Keratinocyte (primary cell): ENCODE data around the gene PKD1. TPM values are rescaled to one million over a fixed set of nuclear protein-coding genes. Genes with fewer than 3 reads are reported as not detected.

ENCODE experiments used
- DNase-seq: peaks from one replicate; pipeline ENCODE4 v3.0.0-alpha.2; 2011; ENCODE audit warnings: low read depth, missing footprints, low spot score
- FAIRE-seq: peaks from 2 replicates; lab custom pipeline; 2011; peaks lifted over from hg19 to GRCh38; lab: Jason Lieb, UNC
- H2AFZ ChIP-seq: 2 replicates; pipeline ENCODE4 v1.6.0; 2012; ENCODE audit warnings: low read length, control low read depth, inconsistent platforms; ENCODE audit not compliant: control insufficient read depth
- H3K27ac ChIP-seq: 2 replicates; pipeline ENCODE4 v1.5.1; 2011; ENCODE audit warnings: low read length; ENCODE audit not compliant: control insufficient read depth, insufficient read depth
- H3K27me3 ChIP-seq: 3 replicates; pipeline ENCODE4 v1.6.0; 2011; ENCODE audit warnings: low read length; ENCODE audit not compliant: control insufficient read depth, insufficient read depth; ENCODE audit errors: extremely low read depth
- H3K36me3 ChIP-seq, 2 experiments: 2 replicates in 1 of 2; 3 replicates in 1 of 2; pipeline ENCODE4 v1.5.1; 2011; ENCODE audit warnings: low read length in 2 of 2, mild to moderate bottlenecking in 1 of 2; ENCODE audit not compliant: control insufficient read depth in 2 of 2, insufficient read depth in 2 of 2; ENCODE audit errors: extremely low read depth in 1 of 2
- H3K4me1 ChIP-seq: 3 replicates; pipeline ENCODE4 v1.5.1; 2011; ENCODE audit warnings: low read length; ENCODE audit not compliant: control insufficient read depth, insufficient read depth; ENCODE audit errors: extremely low read depth
- H3K4me2 ChIP-seq: 3 replicates; pipeline ENCODE4 v1.6.0; 2011; ENCODE audit warnings: low read depth, low read length; ENCODE audit not compliant: control insufficient read depth, insufficient read depth; ENCODE audit errors: extremely low read depth
- H3K4me3 ChIP-seq, 3 experiments: fragments of 200-600 bp in 1 of 3; sonication (generic) in 1 of 3; 2 replicates in 2 of 3; 3 replicates in 1 of 3; pipeline ENCODE4 v1.5.1; 2011 to 2016; ENCODE audit warnings: low read length in 3 of 3, mild to moderate bottlenecking in 3 of 3, control low read depth in 2 of 3, inconsistent platforms in 1 of 3, low read depth in 1 of 3, mixed read lengths in 1 of 3, mixed run types in 1 of 3, moderate library complexity in 1 of 3; ENCODE audit not compliant: control insufficient read depth in 2 of 3, insufficient read depth in 2 of 3; ENCODE audit errors: extremely low read depth in 1 of 3
- H3K79me2 ChIP-seq: 2 replicates; pipeline ENCODE4 v1.6.0; 2012; ENCODE audit warnings: low read length; ENCODE audit not compliant: control insufficient read depth, insufficient read depth
- H3K9ac ChIP-seq: 3 replicates; pipeline ENCODE4 v1.6.0; 2011; ENCODE audit warnings: low read length; ENCODE audit not compliant: control insufficient read depth, insufficient read depth; ENCODE audit errors: extremely low read depth
- H3K9me1 ChIP-seq: 3 replicates; pipeline ENCODE4 v1.6.0; 2011; ENCODE audit warnings: low read length; ENCODE audit not compliant: control insufficient read depth, insufficient read depth; ENCODE audit errors: extremely low read depth
- H3K9me3 ChIP-seq: 2 replicates; pipeline ENCODE4 v1.5.1; 2012; ENCODE audit warnings: low read depth, low read length; ENCODE audit not compliant: control insufficient read depth
- H4K20me1 ChIP-seq: 3 replicates; pipeline ENCODE4 v1.6.0; 2011; ENCODE audit warnings: low read length; ENCODE audit not compliant: control insufficient read depth, insufficient read depth; ENCODE audit errors: extremely low read depth
- EZH2 ChIP-seq: IDR thresholded peaks from one replicate; pipeline ENCODE4 v1.6.1; 2012; ENCODE audit warnings: inconsistent platforms, mild to moderate bottlenecking, low read length, moderate library complexity
- dilution Hi-C: fragments of 300-500 bp; cut with MboI; formaldehyde crosslinking; loops from one replicate; pipeline ENCODE4 v1.7.0; 2020; ENCODE audit warnings: low sequenced_read_pairs; ENCODE audit not compliant: extremely low pct_ligation_motif_present
- polyA plus RNA-seq, 5 experiments: library from polyadenylated mRNA; depleted of rRNA in 3 of 5; stranded (reverse) in 3 of 5; stranded (forward) in 1 of 5; unstranded in 1 of 5; fragments of >200 nt; gene quantifications; 1 replicate in 1 of 5; 2 replicates in 3 of 5; 3 replicates in 1 of 5; pipeline versions ENCODE4 v1.2.1 to v1.2.3, GENCODE V29; 2011 to 2012; ENCODE audit warnings: missing spikeins in 2 of 5, low read depth in 1 of 5, low replicate concordance in 1 of 5
- TF ChIP-seq, protein P1 (sequence below), 3 experiments: IDR thresholded peaks in 1 of 3; conservative IDR thresholded peaks in 1 of 3; optimal IDR thresholded peaks in 1 of 3; 2 replicates in 2 of 3; 3 replicates in 1 of 3; pipeline versions ENCODE3 to v1.5.1; 2011; ENCODE audit warnings: low read length in 3 of 3, mild to moderate bottlenecking in 3 of 3, moderate library complexity in 2 of 3, control low read depth in 1 of 3, inconsistent platforms in 1 of 3; ENCODE audit not compliant: insufficient read depth in 2 of 3; ENCODE audit errors: extremely low read depth in 1 of 3

Gene PKD1
- polyA plus RNA-seq, 1 donor (not counting 4 experiments of a cell fraction or from before 2014, with no cell fraction given), result 10.6 TPM

DNA sequence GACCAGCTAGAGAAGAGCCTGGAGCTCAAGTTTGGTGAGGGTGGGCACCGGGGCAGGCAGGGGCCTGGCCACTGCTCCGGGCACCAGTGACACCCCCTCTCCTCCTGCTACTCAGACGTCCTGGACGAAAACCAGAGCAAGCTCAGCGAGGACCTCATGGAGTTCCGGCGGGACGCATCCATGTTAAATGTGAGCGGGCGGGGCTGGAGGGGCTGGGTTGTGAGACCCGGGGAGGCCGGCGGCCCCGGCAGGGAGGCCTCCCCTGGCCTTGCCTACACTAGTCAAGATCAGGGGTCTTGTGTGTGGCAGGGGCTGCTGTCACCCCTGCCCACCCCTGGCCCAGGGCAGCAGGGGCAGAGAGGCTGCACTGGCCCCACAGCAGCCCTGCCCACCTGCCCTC lies 37.7 kb upstream of the PKD1 start:
- Histone ChIP-seq H3K4me3 (no peak overlapping the region), H3K27ac (no peak overlapping the region), H3K79me2 (no peaks in the 10 kb centered on the region), H3K36me3 (peaks cover 29 to 36% of the 10 kb centered on the region in 2 experiments), H3K4me1 (no peaks in the 10 kb centered on the region), H3K9me1 (no peaks in the 10 kb centered on the region), H3K4me2 (no peak overlapping the region), H4K20me1 (no peaks in the 10 kb centered on the region), H2AFZ (no peak overlapping the region), H3K27me3 (no peaks in the 10 kb centered on the region), H3K9me3 (no peaks in the 10 kb centered on the region), H3K9ac (no peak overlapping the region)
- no peak for TF ChIP-seq EZH2
- TF ChIP-seq, protein P1, sequence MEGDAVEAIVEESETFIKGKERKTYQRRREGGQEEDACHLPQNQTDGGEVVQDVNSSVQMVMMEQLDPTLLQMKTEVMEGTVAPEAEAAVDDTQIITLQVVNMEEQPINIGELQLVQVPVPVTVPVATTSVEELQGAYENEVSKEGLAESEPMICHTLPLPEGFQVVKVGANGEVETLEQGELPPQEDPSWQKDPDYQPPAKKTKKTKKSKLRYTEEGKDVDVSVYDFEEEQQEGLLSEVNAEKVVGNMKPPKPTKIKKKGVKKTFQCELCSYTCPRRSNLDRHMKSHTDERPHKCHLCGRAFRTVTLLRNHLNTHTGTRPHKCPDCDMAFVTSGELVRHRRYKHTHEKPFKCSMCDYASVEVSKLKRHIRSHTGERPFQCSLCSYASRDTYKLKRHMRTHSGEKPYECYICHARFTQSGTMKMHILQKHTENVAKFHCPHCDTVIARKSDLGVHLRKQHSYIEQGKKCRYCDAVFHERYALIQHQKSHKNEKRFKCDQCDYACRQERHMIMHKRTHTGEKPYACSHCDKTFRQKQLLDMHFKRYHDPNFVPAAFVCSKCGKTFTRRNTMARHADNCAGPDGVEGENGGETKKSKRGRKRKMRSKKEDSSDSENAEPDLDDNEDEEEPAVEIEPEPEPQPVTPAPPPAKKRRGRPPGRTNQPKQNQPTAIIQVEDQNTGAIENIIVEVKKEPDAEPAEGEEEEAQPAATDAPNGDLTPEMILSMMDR (optimal IDR thresholded peaks at IDR 0.05 in 1 of 3, IDR thresholded peaks at IDR 0.05 in 1 of 3, conservative IDR thresholded peaks at IDR 0.05 in 1 of 3; ENCODE audit: extremely low read depth in 1 of 3, insufficient read depth in 2 of 3, low read length in 3 of 3), result no peak
- no peak for DNase-seq
- dilution Hi-C loops, result no loop called here
- FAIRE-seq, result no peak

DNA sequence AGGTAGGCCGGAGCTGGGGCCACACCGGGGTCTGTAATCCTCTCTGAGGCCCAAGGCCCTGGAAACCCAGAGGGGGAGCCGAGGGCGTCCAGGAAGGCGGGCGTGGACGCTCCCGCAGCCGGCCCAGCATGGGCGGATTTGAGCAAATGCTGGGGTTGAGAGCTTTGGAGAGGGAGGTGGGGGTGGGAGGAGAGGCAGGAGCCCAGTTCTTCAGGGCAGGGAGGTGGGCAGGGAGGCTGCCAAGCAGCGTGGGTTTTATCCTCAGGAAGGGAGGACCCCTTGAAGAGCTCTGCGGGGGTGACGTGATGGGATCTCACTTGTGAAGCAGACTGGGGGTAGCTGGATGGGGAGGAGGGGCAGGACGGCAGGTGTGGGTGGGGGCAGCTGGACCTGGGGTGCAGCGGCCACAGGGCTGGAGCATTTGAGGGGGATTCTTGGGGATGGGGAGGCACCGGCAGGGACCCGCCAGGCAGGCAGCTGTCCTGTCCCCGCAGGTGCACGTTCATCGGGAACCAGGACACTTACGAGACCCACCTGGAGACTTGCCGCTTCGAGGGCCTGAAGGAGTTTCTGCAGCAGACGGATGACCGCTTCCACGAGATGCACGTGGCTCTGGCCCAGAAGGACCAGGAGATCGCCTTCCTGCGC lies 37.1 kb upstream of the PKD1 start:
- H3K4me3 ChIP-seq, result no peak overlapping the region
- H2AFZ ChIP-seq, result no peak overlapping the region
- H3K4me1 ChIP-seq, result no peaks in the 10 kb centered on the region
- H3K36me3 ChIP-seq, result peaks cover 35 to 41% of the 10 kb centered on the region in 2 experiments
- H3K9me3 ChIP-seq, result no peaks in the 10 kb centered on the region
- FAIRE-seq (no peak), DNase-seq (no peak)
- H3K27me3 ChIP-seq, result no peaks in the 10 kb centered on the region
- no peak overlapping the region for H3K9ac ChIP-seq
- no peak overlapping the region for H3K4me2 ChIP-seq
- TF ChIP-seq, protein P1 (optimal IDR thresholded peaks at IDR 0.05 in 1 of 3, IDR thresholded peaks at IDR 0.05 in 1 of 3, conservative IDR thresholded peaks at IDR 0.05 in 1 of 3; ENCODE audit: extremely low read depth in 1 of 3, insufficient read depth in 2 of 3, low read length in 3 of 3), result no peak
- no peak for TF ChIP-seq EZH2
- no peaks in the 10 kb centered on the region for H3K9me1 ChIP-seq
- no peak overlapping the region for H3K27ac ChIP-seq
- dilution Hi-C loops, result no loop called here
- H3K79me2 ChIP-seq, result no peaks in the 10 kb centered on the region
- no peaks in the 10 kb centered on the region for H4K20me1 ChIP-seq
